Ovary (tissue), 9 donors: ENCODE results near the gene GRID1. TPM values are rescaled to one million over a fixed set of nuclear protein-coding genes. Genes with fewer than 3 reads are reported as not detected.

Experiments used
- DNase-seq, 5 donors: peaks; one replicate each; pipeline ENCODE4 v3.0.0-alpha.2; 2019 to 2020
- H3K27ac ChIP-seq, 2 donors: fragments of 200-600 bp; one replicate each; pipeline versions ENCODE4 v1.5.1 to v1.8.0; 2019 to 2022
- H3K27me3 ChIP-seq: fragments of 200-600 bp; one replicate; pipeline ENCODE4 v1.8.0; 2022
- H3K36me3 ChIP-seq: fragments of 200-600 bp; sonication (generic); one replicate; pipeline ENCODE4 v1.5.1; 2019
- H3K4me1 ChIP-seq: one replicate; pipeline ENCODE4 v1.8.1; 2013; ENCODE audit warnings: mild to moderate bottlenecking, moderate library complexity; ENCODE audit not compliant: insufficient read depth
- H3K4me3 ChIP-seq: fragments of 200-600 bp; sonication (generic); one replicate; pipeline ENCODE4 v1.5.1; 2017
- H3K9me3 ChIP-seq, 2 donors: fragments of 200-600 bp in 1 of 2; sonication (generic) in 1 of 2; one replicate each; pipeline versions ENCODE4 v1.5.1 to v1.8.1; 2013 to 2019; ENCODE audit warnings: mild to moderate bottlenecking in 1 of 2, moderate library complexity in 1 of 2
- EP300 ChIP-seq: sonication (generic); formaldehyde crosslinking; IDR thresholded peaks from one replicate; pipeline ENCODE4 v1.6.1; 2017; ENCODE audit warnings: antibody characterized with exemption
- POLR2A ChIP-seq: fragments of 450-650 bp; IDR thresholded peaks from one replicate; pipeline ENCODE4 v1.6.1; 2017; ENCODE audit warnings: antibody characterized with exemption, mild to moderate bottlenecking, moderate library complexity
- WGBS, 3 donors: extraction: QIAGEN DNeasy Blood & Tissue Kit in 1 of 3; methylation state at CpG; one replicate each; pipeline versions ENCODE4 v1.1.5 to v1.1.7; 2013 to 2017; 5-methylcytosine and 5-hydroxymethylcytosine counted together
- intact Hi-C, 4 donors: fragments of 100-400 bp; cut with DNase I; formaldehyde crosslinking; loops; one replicate each; pipeline versions ENCODE4 v1.11.0 to v1.15.1; 2022 to 2023
- polyA plus RNA-seq, 2 donors: library from polyadenylated mRNA; stranded (reverse); fragments of 200-250 nt in 1 of 2; fragments of 350-450 nt in 1 of 2; fragmentation: Illumina TruSeq in 1 of 2; extraction: RNeasy Lipid Tissue Mini Kit (QIAGEN cat#74804) in 1 of 2; gene quantifications; one replicate each; pipeline ENCODE4 v1.2.3, GENCODE V29; 2013 to 2014
- total RNA-seq, 7 donors: library from RNA; depleted of rRNA in 2 of 7; stranded (reverse); fragments of >200 nt in 2 of 7; fragmentation: NEBNext Ultra II Directional in 3 of 7; extraction: Animal tissue kit (Norgen Biotek cat#: 25700) in 3 of 7; gene quantifications; one replicate each; pipeline versions ENCODE4 v1.1.0 to v1.2.4, GENCODE V29; 2016 to 2023
- TF ChIP-seq, protein P1 (sequence below), 3 donors: fragments of 450-650 bp in 2 of 3; fragments of 200-600 bp in 1 of 3; IDR thresholded peaks; one replicate each; pipeline versions ENCODE4 v1.5.1 to v1.8.0; 2016 to 2022; ENCODE audit warnings: antibody characterized with exemption in 3 of 3, mild to moderate bottlenecking in 1 of 3
- donor health status: DM: no; HTN: no; CAD: no; lungs with moderate emphysema.
- donor health status: DM: no; HTN: no; CAD: no.
- donor health status: Bipolar disorder and iron deficiency.
- donor health status: DM: yes; HTN: yes; CAD: no.
- donor health status: DM: no; HTN: no; CAD: no.
- donor health status: DM: yes; HTN: yes; CAD: no.

GRID1 gene
- total and polyA plus RNA-seq, 9 donors, result 0.57 to 6.2 (median 1.8) TPM

DNA sequence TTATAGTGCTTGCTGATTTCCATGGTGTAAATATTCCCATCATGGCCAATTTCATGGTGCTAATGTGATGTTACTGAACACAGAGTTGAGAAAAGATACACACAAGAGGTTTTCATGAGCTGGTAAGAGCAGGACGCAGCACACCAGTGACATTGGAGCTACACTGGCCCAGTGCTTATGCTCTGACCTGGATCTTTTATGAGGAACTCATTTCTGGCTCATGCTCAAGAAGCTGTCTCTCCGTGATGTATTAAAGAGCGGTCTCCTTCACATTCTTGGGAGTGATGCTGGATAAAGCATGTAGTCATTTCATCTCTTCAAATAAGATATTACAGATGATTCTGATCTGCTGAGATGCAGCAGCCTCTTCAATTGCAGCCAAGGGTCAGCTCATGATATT lies 785.2 kb downstream of the GRID1 start:
- 65 to 79% (median 77%) methylated on average over 3 of the region's 3 CpGs for WGBS, 3 donors

GRCh38 chr10:85580585-85580984 lies 786.0 kb downstream of the GRID1 start:
- H3K4me3 ChIP-seq, result no peak overlapping the region
- TF ChIP-seq POLR2A, result no peak
- TF ChIP-seq, protein P1, sequence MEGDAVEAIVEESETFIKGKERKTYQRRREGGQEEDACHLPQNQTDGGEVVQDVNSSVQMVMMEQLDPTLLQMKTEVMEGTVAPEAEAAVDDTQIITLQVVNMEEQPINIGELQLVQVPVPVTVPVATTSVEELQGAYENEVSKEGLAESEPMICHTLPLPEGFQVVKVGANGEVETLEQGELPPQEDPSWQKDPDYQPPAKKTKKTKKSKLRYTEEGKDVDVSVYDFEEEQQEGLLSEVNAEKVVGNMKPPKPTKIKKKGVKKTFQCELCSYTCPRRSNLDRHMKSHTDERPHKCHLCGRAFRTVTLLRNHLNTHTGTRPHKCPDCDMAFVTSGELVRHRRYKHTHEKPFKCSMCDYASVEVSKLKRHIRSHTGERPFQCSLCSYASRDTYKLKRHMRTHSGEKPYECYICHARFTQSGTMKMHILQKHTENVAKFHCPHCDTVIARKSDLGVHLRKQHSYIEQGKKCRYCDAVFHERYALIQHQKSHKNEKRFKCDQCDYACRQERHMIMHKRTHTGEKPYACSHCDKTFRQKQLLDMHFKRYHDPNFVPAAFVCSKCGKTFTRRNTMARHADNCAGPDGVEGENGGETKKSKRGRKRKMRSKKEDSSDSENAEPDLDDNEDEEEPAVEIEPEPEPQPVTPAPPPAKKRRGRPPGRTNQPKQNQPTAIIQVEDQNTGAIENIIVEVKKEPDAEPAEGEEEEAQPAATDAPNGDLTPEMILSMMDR (IDR thresholded peaks at IDR 0.05), result no peak
- no peak for TF ChIP-seq EP300
- no peak for DNase-seq
- no peaks in the 10 kb centered on the region for H3K9me3 ChIP-seq
- no peaks in the 10 kb centered on the region for H3K36me3 ChIP-seq
- 56 to 66% (median 62%) methylated on average over 2 of the region's 2 CpGs for WGBS, 3 donors
- no peaks in the 10 kb centered on the region for H3K27me3 ChIP-seq
- H3K4me1 ChIP-seq, result no peaks in the 10 kb centered on the region
- intact Hi-C loops, result no loop called here
- H3K27ac ChIP-seq, result no peak overlapping the region

More for the DNA sequence above, 785.2 kb downstream of the GRID1 start:
- no peak for TF ChIP-seq POLR2A
- intact Hi-C loops, result no loop called here
- H3K27ac ChIP-seq, result no peak overlapping the region
- no peaks in the 10 kb centered on the region for H3K36me3 ChIP-seq
- no peaks in the 10 kb centered on the region for H3K9me3 ChIP-seq
- DNase-seq, result no peak
- no peaks in the 10 kb centered on the region for H3K27me3 ChIP-seq
- H3K4me3 ChIP-seq, result no peak overlapping the region
- no peaks in the 10 kb centered on the region for H3K4me1 ChIP-seq

DNA sequence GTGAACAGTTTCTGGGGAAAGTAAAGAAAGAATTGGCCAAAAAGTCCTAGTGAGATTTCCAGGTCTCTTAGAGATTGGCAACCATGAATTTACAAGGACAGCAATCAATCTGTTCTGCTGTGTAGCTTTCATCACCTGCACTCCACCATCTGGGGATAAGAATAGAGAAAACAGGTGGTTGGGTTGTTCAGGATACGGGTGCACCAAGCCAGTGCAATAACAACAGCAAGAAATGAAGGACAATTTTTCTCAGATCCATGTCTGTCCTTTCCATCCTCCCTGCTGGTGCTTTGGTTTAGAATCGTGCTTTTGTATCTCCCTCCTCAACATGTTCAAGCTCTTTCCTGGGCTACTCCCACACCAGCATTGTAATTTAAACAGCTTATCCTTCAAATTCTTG lies 787.7 kb downstream of the GRID1 start:
- H3K9me3 ChIP-seq, result no peaks in the 10 kb centered on the region
- 9 to 25% (median 15%) methylated on average over 2 of the region's 2 CpGs for WGBS, 3 donors

DNA sequence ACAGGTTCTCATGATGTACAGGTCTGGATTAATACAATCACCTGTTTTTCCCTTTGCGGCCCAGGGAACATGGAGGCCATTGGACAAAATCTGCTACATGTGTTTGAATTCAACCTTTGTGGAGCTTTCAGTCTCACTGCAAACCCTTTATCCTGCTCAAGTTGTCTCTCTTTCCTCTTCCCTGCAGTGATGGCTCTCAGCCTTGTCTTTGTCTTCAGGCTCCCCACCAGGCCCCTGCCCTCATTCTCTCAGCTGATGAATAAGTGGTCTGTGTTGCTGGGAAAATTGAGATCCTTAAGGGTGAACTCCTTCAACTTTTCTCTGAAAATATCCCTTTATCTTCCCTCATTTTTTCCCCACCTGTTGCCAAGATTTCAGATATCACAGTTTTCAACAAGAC lies 791.2 kb downstream of the GRID1 start:
- 86 to 100% (median 91%) methylated on average over 1 of the region's 1 CpG for WGBS, 3 donors

More for the DNA sequence above, 787.7 kb downstream of the GRID1 start:
- TF ChIP-seq POLR2A, result no peak
- Histone ChIP-seq H3K4me3 (no peak overlapping the region), H3K27ac (no peak overlapping the region), H3K27me3 (no peaks in the 10 kb centered on the region), H3K36me3 (no peaks in the 10 kb centered on the region), H3K4me1 (no peaks in the 10 kb centered on the region)
- DNase-seq, result no peak
- intact Hi-C loops, result no loop called here

GRCh38 chr10:85570871-85571270 lies 795.7 kb downstream of the GRID1 start:
- intact Hi-C loops, result no loop called here
- no peak overlapping the region for H3K27ac ChIP-seq
- no peaks in the 10 kb centered on the region for H3K36me3 ChIP-seq
- H3K9me3 ChIP-seq, result no peaks in the 10 kb centered on the region
- no peak for DNase-seq
- no peak overlapping the region for H3K4me3 ChIP-seq
- H3K4me1 ChIP-seq, result no peaks in the 10 kb centered on the region
- H3K27me3 ChIP-seq, result peaks cover 2% of the 10 kb centered on the region
- TF ChIP-seq POLR2A, result no peak
- TF ChIP-seq, protein P1 (IDR thresholded peaks at IDR 0.05), result no peak
- TF ChIP-seq EP300, result no peak
- WGBS, 3 donors, result 90 to 96% (median 96%) methylated on average over 1 of the region's 1 CpG

More for the DNA sequence above, 791.2 kb downstream of the GRID1 start:
- Histone ChIP-seq H3K9me3 (no peaks in the 10 kb centered on the region), H3K27me3 (no peaks in the 10 kb centered on the region), H3K4me3 (no peak overlapping the region), H3K4me1 (no peaks in the 10 kb centered on the region), H3K36me3 (no peaks in the 10 kb centered on the region), H3K27ac (no peak overlapping the region)
- no peak for TF ChIP-seq EP300
- TF ChIP-seq, protein P1 (IDR thresholded peaks at IDR 0.05), result no peak
- TF ChIP-seq POLR2A, result no peak
- no peak for DNase-seq
- intact Hi-C loops, result no loop called here
